Ureter (tissue), 1 donor: Measurements from ENCODE around the gene LUZP2. TPM values are rescaled to one million over a fixed set of nuclear protein-coding genes. Genes with fewer than 3 reads are reported as not detected.
"Not testable (repeated sequence)": the region's sequence is repeated elsewhere in the genome, so short reads cannot be mapped to it uniquely, and the experiment has no call there.

ENCODE experiments used
- DNase-seq: peaks from one replicate; pipeline ENCODE4 v3.0.0-alpha.2; 2020; ENCODE audit warnings: low spot score
- total RNA-seq: library from RNA; stranded (reverse); gene quantifications from one replicate; pipeline ENCODE4 v1.2.4, GENCODE V29; 2023
- donor health status: DM: yes; HTN: yes; CAD: no.

LUZP2 gene
- total RNA-seq, 1 donor from 2014 or later: 0.96 TPM

GRCh38 chr11:24820541-24820940, 323.7 kb downstream of the LUZP2 start:
- DNase-seq: no peak

GRCh38 chr11:24828938-24829605, 332.2 kb downstream of the LUZP2 start:
- no peak for DNase-seq

- DNase-seq: no peak
Measured at GRCh38 chr11:24833573-24833972, 336.7 kb downstream of the LUZP2 start.

- DNase-seq: no peak
Measured at GRCh38 chr11:24837112-24837511, 340.3 kb downstream of the LUZP2 start.

- no peak for DNase-seq
Measured at GRCh38 chr11:24842308-24842707, 345.5 kb downstream of the LUZP2 start.

GRCh38 chr11:24844406-24844805, 347.6 kb downstream of the LUZP2 start:
- no peak for DNase-seq

- no peak for DNase-seq
Measured at GRCh38 chr11:24848857-24849256, 352.0 kb downstream of the LUZP2 start.

- DNase-seq: no peak
Measured at GRCh38 chr11:24855951-24856350, 359.1 kb downstream of the LUZP2 start.

GRCh38 chr11:24859801-24860300, 363.0 kb downstream of the LUZP2 start:
- no peak for DNase-seq

GRCh38 chr11:24861440-24861839, 364.6 kb downstream of the LUZP2 start:
- DNase-seq: no peak

- no peak for DNase-seq
Measured at GRCh38 chr11:24866743-24867142, 369.9 kb downstream of the LUZP2 start.

- no peak for DNase-seq
Measured at GRCh38 chr11:24870048-24870447, 373.2 kb downstream of the LUZP2 start.

- DNase-seq: no peak
Measured at GRCh38 chr11:24872186-24872585, 375.3 kb downstream of the LUZP2 start.

GRCh38 chr11:24872651-24873311, 375.9 kb downstream of the LUZP2 start:
- no peak for DNase-seq

- no peak for DNase-seq
Measured at GRCh38 chr11:24880962-24881361, 384.1 kb downstream of the LUZP2 start.

- no peak for DNase-seq
Measured at GRCh38 chr11:24885580-24886173, 388.8 kb downstream of the LUZP2 start.

GRCh38 chr11:24886880-24887619, 390.2 kb downstream of the LUZP2 start:
- DNase-seq: no peak

GRCh38 chr11:24890426-24890825, 393.6 kb downstream of the LUZP2 start:
- DNase-seq: no peak

- DNase-seq: not testable (repeated sequence)
Measured at GRCh38 chr11:24891845-24892492, 395.1 kb downstream of the LUZP2 start.

GRCh38 chr11:24896118-24896835, 399.4 kb downstream of the LUZP2 start:
- no peak for DNase-seq

GRCh38 chr11:24900514-24900913, 403.7 kb downstream of the LUZP2 start:
- no peak for DNase-seq
